HG03439 (cell line): ENCODE measurements around the gene KIF2A.

Source experiments
- ATAC-seq: cut with Tn5 transposase; IDR thresholded peaks from one replicate; pipeline ENCODE4 v1.9.1; 2021; ENCODE audit warnings: mild to moderate bottlenecking, moderate library complexity; ENCODE audit not compliant: unreplicated experiment

KIF2A gene

DNA sequence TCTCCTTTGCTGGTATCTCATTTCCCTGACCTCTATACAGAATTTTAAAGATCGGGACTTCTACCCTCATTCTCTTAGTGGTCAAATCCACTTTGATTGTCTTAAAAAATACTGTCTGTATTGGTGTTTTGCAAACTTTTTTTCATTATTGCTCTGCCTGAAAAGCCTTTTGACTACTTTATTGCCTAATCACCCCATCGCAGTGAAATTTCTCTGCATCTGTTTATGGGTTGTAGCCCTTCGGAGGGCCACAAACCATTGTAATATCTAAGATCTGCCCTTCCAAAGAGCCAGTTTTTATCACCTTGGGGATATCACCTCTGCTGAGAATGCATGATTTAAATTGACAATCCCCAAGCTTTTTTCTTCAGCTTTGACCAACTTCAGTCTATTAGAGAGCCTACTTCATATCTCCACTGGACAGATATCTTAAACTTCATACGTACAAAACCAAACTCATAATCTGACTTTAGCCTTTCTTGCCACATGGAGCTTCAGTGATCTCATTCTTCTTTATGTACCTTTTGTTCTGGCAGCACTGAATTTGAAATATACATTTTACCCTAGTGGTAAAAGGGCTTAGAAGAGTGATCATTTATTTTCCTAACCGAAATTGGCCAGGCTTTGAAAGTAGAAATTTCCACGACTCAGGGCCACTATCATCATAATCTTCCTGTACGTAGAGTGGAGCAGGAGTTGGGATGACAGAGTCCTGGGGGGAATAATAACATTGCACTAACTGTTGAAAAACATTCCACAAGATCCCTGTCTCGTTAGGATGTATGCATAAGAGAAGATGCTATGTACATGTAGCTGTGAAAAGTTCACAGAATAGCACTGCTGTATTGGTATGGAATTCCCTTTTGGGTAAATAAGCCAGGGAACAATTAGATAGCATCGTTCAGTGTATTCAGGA is 21.4 kb downstream of the KIF2A start:
- no peak for ATAC-seq

DNA sequence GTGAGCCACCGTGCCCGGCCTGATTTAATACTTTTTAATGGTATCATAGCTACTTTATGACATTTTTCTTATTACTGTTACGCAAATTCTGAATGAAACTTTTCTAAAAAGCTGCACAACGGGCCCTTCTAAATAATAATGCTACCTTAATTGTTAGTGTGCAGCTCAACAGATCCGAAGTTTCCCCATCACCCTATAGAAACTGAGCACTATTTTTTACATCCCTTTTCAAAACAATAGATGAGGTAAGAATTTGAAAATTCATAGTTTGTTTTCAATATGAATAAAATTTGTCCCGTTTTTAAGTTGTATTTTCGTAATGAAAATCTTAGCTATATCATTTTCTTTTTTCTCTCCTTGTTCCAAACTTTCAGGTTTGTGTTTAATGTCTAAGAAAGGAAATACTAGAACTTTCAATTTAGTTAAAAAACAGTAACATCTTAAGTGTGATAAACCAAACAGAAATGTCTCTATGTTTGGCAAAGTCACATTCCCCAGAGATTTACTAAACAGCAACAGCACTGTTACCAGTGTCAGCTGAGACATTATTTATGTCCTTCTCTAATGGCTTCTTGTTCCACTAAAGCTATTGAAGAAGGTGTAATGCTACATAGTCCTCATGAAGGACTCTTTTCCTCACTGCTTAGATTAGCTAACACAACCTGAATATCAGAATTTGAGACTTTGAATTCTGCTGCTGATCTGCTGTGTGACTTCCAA is 22.9 kb downstream of the KIF2A start:
- no peak for ATAC-seq

DNA sequence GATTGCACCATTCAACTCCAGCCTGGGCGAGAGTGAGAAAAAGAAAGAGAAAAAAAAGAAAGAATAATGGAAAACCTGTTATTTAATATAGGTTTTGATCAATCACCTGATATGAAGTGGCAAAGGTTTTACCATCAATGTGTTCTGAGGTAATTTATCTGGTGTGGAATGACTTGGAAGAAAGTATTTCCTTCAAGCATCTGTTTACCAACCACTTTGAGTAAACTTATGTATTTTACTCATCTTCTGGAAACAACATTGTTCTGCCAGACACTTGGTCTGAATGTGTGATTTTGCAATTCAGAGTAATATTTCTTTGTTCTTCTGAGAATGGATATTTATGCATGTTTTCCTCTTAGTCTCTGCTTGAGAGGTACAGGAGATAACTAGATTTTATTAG is 24.3 kb downstream of the KIF2A start:
- ATAC-seq = no peak

DNA sequence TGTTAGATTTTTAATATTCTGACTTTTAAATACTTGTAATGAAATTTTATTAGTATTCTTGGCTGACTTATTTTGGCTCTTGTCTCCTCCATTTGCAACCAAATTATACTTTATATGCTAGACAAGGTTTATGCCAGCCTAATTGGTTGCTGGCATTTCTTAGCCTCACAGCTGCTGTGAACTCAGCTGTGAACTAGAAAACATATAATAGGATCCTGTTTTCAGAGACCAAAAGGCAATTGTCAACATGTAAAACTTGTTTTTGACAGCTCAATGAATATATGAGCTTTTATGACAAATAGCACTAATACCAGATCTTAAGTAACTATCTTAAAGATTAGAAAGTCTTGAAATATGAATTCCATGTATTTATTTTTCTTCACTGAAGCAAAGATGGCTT is 25.9 kb downstream of the KIF2A start:
- no peak for ATAC-seq

DNA sequence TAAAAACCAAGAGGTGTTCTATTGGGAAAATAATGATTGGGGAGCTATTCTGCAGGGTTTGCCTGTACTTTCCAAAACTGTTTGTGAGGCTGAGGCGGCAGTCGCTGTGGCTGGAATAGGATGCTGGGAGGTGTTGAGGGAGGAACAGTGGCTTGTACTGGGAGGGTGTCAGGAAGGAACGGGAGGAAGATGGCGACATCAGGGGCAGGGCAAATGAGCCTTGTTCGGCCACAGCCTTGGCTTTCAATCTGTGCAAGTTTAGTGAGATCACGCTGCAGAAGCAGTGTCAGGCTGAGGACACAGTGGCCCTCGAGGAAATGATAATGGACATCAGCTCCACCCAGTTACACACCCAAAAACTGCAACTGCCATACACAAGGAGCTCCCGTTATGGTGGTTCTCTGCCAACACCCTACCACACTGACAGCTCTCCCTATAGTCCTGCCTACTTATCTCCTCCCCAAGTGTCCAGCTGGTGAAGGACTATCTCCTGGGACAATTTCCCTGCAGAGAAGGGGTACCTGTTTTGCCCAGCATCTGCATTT is 27.3 kb downstream of the KIF2A start:
- ATAC-seq = no peak

DNA sequence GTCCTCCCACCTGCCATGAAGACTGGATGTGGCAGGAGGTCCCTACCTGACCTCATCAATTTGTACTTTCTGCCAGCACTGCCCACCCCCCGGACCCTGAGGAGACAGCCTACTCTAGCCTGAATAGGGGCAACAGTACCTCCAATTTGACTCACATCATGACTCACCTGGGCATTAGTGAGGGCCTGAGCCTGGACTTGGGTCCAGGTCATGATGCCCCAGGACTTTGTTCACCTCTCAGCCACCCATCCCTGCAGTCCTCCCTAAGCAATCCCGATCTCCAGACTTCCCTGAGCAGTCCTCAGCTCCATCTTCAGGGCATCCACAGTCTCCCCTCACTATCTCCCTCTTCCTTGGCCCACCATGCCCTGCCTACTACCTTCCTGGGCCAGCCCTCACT is 28.1 kb downstream of the KIF2A start:
- no peak for ATAC-seq

DNA sequence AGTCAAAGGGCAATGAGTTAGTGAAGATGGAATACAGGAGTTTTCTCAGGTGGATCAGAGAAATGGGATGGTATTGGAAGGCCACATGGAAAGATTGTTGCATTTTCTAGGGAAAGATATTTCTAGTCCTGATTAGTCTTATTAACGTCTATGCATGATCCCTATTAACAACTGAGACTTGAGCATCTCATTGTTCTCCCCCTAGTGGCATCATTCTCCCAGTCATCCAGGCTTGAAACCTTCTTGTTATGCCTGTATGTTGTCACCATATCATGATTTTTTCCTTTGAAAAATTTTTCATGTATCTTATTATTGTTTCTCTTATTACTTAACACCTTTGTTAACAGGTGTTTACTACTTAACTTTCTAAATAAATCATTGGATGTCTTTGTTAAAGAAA is 34.4 kb downstream of the KIF2A start:
- no peak for ATAC-seq

DNA sequence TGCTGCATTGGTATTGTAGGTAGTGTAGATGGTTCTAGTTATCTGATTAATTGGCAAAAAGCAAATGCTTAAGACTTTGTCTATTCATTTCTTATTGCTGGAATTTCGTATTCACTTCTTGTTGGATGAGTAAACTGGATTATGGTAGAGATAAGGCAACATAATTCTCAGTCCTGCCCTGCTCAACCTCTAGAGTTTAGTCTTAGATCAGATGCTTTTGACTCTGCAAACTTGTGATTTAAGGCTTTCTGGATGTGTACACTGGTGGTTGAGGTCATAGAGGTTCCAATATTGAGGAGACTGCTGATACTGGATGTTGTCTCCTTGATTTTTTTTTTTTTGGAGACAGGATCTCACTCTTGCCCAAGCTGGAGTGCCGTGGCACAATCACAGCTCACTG is 35.0 kb downstream of the KIF2A start:
- no peak for ATAC-seq

DNA sequence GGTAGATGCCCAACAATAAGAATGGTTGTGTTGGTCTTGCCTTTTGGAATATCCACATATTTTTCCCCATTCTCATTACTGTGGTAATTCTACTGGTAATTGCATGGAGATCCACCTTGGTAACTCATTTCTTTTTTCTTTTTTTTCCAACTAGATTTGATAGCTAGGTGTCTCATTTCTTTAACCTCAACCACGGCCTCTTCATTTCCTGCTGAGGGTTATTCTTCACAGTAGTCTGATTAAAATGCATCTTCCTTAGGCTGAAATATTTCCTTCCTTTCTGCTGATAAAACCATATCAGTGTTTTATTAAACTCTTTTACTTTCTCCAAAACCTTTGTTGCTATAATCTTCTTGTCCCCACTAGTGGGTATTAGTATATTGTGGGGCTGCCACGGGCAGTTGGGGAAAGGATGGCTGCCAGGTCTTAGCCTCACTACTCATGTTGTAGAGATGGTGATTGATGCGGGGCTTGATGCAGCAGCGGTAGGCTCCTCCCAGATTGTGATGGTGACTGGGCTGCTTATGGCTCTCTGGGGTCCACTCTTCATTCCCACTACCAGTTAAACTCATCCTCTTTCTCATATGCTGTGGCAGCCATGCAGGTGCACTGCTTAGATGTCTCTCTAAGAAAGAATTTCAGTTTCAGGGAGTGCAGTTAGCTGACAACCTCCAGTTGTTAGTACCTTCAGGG is 35.9 kb downstream of the KIF2A start:
- ATAC-seq = peak; percentile 53

DNA sequence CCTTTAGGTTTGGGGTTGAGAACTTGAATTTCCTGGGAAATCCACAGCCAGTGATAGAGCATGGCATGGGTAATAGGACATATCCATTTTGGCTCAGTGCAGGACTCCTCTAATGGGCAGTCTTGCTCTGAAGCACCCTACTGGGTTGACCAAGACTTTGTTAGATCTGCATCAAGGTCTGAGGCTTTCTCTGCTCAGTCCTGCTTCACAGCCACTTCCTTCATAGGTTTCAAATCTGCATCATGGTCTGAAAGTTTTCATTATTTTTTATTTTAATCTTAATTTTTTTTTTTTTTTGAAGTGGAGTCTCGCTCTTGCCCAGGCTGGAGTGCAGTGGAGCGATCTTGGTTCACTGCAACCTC is 36.5 kb downstream of the KIF2A start:
- ATAC-seq = peak; percentile 44

DNA sequence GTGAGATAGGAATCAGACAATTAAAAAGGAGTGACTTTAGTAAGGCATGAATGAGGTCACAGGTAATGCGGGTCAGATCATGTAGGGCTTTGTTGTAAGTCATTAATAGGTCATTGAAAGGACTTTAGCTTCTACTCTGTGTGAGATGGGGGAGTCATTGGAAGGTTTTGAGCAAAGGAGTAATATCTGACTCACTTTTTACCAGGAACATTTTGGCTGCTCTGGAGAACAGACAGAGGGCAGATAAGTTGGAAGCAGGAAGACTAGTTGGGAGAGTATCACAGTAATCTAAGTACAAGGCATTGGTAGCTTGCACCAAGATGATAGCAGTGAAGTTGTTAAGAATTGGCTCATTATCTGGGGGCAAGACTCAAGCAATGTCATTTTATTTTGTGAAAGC is 37.4 kb downstream of the KIF2A start:
- no peak for ATAC-seq

DNA sequence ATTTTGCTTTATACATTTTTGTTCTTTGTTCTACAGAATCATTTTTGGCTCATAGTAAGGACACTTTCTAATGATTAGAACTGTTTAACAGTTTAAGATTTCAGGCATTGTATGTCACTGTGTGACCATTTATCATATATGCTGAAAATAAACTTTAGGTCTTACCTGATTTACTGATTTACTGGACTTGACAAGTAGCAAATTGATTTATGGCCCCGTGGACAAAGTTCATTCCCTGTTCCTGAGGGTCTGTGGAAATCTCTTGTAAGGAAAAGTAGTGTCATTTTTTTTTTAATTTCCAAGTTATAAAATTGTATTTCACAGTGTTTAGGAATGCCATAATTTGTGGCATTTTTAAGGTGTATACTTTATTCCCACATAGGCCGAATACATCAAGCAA is 40.7 kb downstream of the KIF2A start:
- no peak for ATAC-seq

DNA sequence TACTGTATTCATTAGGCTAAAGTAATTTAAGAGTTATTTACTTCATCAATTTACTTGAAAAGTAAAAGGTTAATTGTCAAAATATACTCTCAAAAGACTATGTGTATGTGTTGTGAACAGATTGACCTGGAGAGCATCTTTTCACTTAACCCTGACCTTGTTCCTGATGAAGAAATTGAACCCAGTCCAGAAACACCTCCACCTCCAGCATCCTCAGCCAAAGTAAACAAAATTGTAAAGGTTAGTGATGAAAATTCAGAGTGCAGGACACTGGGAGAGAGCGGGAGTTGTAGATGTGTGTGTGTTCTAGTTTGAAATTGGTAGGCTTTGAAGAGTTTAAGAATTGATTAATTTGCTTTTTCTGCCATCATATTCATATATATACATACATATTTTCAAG is 41.9 kb downstream of the KIF2A start:
- ATAC-seq = no peak

DNA sequence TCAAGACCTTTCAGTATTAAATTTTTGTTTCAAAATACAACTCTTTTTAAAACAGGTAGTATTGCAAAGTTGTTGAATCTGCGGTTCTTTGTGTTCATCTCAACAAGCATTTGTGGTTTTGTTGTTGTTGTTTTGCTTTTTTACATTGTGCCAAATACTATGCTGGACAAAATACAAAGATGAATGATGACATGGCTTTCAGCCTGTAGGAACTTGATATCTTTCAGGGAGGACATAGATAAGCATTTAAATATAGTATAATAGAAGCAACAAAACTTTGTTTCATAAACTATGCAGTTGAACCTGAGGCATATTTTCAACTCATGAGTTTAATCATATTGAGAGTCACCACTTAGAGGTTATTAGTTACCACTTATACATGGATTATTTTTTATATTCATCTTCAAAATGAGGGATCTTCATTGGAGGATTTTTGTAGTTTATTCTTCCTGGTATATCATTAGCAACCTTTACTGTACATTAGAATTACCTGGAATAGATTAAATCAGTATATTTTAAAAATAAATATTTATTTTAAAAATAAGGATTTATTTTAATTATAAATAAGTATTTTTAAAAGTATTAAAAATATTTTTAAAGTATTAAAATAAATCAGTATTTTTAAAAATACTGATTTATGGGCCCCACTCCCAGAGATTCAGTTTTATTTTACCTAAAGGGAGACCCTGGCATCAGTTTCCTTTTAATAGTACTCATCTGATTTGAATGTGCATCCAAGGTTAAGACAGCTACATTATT is 42.9 kb downstream of the KIF2A start:
- no peak for ATAC-seq

DNA sequence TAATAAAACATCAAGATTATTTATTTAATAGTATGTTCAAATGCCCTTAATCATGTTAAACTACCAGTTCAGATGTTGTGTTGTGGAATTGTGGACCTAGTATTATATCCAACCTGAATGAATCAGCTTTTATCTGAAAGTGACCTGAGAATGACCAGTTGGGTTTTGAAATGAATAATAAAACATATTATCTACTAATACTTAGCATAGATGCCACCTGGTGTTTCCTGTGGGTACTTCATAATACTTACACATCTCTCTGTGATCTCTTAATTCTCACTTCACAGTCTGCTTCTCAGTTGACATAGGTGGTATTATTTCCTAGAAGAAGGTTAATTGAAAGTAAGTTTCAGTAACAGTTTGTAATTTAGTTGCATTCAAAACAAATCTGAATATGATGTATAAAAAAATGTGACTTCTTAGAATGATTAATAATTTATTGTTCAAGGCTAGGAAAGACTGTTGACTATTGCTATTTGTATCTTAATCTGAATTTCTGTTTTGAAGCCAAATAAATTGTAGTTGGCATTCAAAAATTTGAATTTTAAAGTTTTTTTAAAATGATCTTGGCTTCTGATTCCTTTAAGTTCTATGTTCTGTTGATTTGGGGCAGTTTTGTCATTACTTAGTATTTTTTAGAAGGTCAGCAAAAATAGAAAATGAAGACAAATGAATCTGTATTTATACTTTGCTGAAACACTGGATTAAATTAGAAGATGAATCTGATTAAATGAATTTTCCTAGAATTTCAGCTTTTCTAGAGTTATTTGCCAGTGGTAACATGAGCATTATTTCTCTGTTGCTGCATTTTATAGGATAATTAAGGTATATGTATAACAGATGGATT is 48.2 kb downstream of the KIF2A start:
- ATAC-seq = peak; percentile 85

DNA sequence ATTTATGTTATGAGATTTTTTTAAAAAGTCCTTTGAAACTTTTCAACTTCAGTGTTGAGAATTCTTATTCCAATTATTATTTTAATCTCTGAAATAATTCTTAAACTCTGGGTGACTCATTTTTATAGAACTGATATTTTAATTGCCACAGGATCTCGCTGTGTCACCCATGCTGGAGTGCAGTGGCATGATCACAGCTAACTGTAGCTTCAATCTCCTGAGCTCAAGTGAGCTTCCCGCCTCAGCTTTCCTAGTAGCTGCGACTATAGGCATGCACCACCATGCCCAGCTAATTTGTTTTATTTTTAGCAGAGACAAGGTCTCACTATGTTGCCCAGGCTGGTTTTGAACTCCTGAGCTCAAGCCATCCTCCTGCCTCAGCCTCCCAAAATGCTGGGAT is 56.7 kb downstream of the KIF2A start:
- ATAC-seq = no peak

DNA sequence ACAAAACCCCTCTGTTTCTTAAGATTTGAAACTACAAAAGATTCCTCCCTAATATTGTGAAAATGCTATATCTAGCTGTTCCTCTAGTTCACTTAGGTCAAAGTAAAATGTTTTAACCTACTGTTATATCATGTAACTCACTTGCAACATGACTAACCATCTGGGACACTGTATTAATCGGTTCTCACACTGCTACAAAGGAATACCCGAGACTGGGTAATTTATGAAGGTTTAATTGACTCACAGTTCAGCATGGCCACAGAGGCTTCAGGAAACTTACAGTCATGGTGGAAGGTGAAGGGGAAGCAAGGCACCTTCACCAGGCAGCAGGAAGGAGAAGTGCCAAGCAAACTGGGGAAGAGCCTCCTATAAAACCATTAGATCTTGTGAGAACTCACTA is 63.0 kb downstream of the KIF2A start:
- ATAC-seq = no peak

DNA sequence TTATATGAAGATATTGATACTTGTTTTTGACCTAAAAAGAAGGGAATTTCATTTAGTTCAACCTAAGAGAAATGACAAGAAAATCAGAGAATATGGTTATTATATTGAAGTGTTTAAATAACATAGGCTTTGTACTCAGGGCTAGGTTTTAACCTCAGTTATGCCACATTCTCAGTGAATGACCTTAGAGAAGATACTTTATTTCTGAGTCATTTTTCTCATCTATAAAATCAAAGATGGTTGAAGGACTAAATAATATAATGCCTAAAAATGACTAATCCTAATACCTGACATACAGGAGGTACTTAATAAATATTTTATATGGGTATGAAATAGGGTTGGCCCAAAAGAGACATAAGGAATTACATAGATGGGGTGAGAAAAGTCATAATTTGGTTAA is 65.4 kb downstream of the KIF2A start:
- ATAC-seq = no peak

DNA sequence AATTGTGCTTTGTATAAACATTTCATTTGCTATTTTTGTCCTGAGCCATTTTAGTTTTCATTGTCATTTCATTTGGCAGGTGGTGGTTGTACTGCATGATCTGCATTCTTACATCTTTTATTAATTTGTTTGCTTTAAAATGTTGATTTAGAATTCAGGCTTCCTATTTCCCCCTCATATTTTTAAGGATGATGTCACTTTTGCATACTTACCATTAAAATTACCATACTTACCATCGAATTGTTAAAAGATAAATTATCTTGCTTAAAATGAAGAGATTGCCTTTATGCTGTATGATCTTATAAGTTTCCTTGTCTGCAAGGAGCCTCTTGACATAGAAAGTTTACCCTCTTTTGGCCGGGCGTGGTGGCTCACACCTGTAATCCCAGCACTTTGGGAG is 66.6 kb downstream of the KIF2A start:
- ATAC-seq = no peak

DNA sequence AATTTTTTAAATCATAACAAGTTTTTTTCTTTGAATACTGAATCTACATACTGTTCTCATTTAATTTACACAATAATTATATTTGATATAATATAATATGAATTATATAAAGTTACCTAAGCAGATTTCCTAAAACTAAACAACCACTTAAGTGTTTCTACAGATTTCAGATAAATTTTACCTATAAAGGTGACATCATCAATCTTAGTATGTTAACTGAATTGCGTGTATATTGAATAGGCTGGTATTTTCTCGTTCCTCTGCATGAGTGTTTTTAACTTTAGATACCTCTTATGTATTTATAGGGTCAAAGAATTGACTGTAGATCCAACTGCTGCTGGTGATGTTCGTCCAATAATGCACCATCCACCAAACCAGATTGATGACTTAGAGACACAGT is 67.4 kb downstream of the KIF2A start:
- ATAC-seq = no peak
